Endometrial microvascular endothelial cells (primary cell): ENCODE measurements around the gene FRS2. TPM values are rescaled to one million over a fixed set of nuclear protein-coding genes. Genes with fewer than 3 reads are reported as not detected.

Experiments
- in situ Hi-C: cut with HindIII; loops from 2 replicates; pipeline ENCODE4 v1.10.0; 2017; ENCODE audit warnings: low sequenced_read_pairs, low pct_unique_long_range_greater_than_20kb; ENCODE audit errors: inconsistent ontology term
- total RNA-seq: library from RNA; depleted of rRNA; stranded (reverse); fragments of >200 nt; gene quantifications from one replicate; pipeline ENCODE4 v1.2.3, GENCODE V29; 2015; ENCODE audit errors: inconsistent ontology term

FRS2 gene
- total RNA-seq, 1 donor from 2014 or later = 19.1 TPM

DNA sequence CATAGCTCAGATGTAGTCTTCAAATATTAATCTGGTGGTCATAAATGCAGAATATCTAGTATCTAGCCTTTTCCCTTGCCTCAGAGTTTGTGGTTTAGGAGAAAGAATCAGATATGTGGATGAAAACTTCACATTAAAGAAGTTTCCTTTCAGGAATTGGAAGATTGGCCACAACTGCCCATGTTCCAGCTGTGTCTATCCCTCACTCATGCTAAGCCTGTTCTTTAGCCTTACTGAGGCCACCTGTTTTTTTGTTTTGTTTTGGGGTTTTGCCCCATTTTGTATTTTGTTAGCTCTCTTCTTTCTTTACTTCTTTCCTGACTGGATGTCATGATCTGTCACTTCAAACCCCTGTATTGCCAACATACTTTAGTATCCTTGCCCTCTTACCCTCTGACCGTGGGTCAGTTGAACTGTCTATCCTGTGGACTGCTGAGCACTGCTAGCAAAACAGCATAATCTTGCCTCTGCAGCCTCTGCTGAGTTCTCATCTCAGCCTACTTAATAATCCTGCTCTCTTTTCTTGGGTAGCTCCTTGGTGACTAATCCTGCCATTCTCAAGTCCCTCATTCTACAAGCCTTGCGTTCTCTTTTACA is 93.1 kb downstream of the FRS2 start:
- in situ Hi-C loops = no loop called here

- in situ Hi-C loops = no loop called here
These were observed 96.4 kb downstream of the FRS2 start for GRCh38 chr12:69566603-69567002.

DNA sequence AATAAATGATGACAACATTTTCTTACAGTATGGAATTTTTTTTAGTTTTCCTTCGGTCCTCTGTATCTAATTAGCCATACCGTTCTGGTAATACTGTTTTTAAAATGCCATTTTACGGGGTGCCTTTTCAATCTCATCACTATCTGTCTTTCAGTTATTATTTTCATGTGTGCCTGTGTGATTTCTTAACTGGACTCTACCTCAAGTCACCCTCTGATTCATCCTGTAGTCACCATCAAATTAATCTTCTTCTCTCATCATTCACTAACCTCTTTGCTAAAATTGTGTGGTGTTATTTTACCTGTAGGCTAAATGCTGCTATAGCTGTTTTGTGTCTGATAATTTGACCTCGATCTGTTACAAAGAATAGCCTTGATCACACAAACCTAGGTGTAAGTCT is 99.0 kb downstream of the FRS2 start:
- in situ Hi-C loops = no loop called here

DNA sequence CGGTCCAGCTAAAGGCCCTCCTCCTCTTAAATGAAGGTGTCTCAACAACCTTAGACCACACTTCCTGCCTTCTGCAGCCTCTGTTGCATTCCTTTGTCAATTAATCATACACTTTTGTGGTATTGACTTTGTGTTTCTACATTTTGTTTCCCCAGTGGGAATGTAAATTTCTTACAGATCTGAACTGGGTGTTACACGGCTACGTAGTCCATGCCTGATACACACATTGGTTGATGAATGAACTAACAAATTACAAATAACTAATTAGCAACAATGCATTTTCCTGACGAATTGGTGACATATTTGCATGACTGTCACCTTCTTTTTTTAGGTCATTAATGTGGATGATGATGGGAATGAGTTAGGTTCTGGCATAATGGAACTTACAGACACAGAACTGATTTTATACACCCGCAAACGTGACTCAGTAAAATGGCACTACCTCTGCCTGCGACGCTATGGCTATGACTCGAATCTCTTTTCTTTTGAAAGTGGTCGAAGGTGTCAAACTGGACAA is 99.9 kb downstream of the FRS2 start:
- in situ Hi-C loops = no loop called here

GRCh38 chr12:69570545-69571399 is 100.6 kb downstream of the FRS2 start:
- in situ Hi-C loops = no loop called here

- in situ Hi-C loops = loop anchor here (25.0 kb wide), 1 partner anchor 163 kb away; no protein-coding TSS in a partner anchor
These were observed 105.2 kb downstream of the FRS2 start for GRCh38 chr12:69575346-69575745.

- in situ Hi-C loops = loop anchor here (25.0 kb wide), 1 partner anchor 166 kb away; no protein-coding TSS in a partner anchor
These were observed 108.1 kb downstream of the FRS2 start for GRCh38 chr12:69578283-69578682.

DNA sequence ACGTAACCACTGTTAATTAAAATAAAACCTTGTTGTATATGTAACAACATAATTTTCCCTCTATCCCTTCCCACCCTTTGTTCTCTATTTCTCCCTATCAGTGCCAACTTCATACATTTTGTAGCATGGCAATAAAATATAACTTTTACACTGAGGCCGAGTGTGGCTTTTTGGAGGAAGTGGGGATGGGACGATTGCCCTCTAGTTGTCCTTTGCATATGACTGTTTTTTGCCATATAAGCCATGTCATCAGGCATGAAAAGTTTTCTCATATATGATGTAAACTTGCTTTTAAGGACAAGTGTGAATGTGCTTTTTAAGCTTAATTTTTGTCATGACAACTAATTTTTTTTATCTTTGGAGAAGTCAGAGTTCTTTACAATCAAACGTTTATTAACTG is 108.8 kb downstream of the FRS2 start:
- in situ Hi-C loops = loop anchor here (25.0 kb wide), 1 partner anchor 167 kb away; no protein-coding TSS in a partner anchor

GRCh38 chr12:69580074-69580473 is 109.9 kb downstream of the FRS2 start:
- in situ Hi-C loops = loop anchor here (25.0 kb wide), 1 partner anchor 168 kb away; no protein-coding TSS in a partner anchor

GRCh38 chr12:69583203-69583602 is 113.0 kb downstream of the FRS2 start:
- in situ Hi-C loops = loop anchor here (25.0 kb wide), 1 partner anchor 171 kb away; no protein-coding TSS in a partner anchor

DNA sequence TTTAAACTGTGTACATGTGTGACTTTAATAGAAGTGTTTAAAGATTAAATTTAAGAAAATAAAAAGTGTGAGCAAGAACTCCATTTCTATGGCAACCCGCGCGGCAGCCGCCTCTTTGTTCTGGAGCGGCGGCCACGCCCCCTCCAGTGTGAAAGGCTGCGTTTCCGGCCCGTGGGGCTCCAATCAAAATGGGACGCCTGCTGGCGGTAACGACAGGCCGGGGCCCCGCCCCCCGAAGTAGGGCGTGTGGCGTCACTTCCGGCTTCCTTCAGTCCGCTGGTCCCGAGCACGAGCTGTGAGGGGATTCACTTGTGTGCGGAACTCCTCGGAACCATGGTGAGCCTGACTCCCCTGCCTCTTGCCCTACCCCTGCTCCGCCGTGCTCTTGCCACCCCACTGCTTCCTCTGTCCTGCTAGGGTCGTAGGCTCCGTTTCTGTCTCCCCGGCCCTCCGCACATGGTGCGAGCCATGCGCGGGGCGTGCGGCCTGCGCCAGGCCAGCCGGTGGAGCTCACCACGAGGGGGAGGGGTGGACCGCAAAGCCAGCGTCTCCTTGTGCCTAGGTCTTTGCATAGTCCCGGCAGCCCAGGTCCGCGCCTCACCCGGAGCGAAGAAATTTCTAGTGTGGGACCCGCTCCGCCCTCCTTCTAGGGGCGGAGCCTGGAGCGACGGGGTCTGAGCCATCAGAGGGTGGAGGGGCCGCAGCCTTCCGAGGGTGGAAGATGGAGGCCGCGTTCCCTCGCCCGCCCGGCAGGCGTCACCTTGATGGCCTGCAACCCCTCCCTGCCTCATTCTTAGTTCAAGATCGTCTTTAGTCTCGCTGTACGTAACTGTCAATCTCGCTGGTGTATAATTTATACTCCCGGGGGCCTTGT is 115.2 kb downstream of the FRS2 start, which contains the start of gene CCT2:
CCT2 (plus strand) TSS at position 271 of the 874 bp plus-strand sequence; CDS start at position 334, 63 bp downstream.
- in situ Hi-C loops = loop anchor here (25.0 kb wide), 1 partner anchor 173 kb away; no protein-coding TSS in a partner anchor

DNA sequence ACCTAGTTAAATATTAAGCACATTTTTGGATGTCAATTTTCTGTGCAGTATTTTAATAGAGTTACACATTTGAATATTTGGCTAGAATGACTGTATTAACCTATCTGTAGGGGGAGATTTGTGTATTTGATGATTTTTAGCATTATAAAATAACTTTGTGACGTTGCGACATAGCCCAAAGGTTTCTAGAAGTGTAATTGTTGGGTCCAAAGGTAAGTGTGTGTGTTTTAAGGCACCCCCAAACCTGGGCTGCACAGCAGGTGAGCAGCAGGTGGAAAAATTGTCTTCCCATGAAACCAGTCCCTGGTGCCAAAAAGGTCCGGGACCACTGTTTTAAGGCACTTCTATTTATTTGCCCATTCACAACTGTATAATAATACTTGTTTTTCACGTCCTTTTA is 118.3 kb downstream of the FRS2 start:
- in situ Hi-C loops = loop anchor here (25.0 kb wide), 1 partner anchor 176 kb away; no protein-coding TSS in a partner anchor

- in situ Hi-C loops = loop anchor here (25.0 kb wide), 1 partner anchor 177 kb away; no protein-coding TSS in a partner anchor
These were observed 118.9 kb downstream of the FRS2 start for GRCh38 chr12:69589082-69589481.

DNA sequence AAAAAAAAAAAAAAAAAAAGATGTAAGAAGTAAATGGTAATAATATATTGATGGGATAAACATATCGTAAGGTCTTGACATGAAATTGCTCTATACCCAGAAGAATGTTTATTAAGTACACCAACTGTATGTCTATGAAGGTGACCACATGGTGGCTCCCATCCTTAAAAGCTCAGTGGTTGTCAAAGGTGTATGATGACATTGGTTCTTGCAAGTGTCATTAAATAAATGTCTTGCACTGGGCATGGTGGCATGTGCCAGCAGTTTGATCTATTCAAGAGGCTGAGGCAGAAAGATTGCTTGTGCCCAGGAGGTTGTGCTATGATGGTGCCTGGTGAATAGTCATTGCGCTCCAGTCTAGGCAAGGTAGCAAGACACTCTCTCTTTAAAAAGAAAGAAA is 125.5 kb downstream of the FRS2 start:
- in situ Hi-C loops = loop anchor here (25.0 kb wide), 1 partner anchor 183 kb away; no protein-coding TSS in a partner anchor

GRCh38 chr12:69598174-69598753 is 128.1 kb downstream of the FRS2 start:
- in situ Hi-C loops = loop anchor here (25.0 kb wide), 1 partner anchor 186 kb away; no protein-coding TSS in a partner anchor

DNA sequence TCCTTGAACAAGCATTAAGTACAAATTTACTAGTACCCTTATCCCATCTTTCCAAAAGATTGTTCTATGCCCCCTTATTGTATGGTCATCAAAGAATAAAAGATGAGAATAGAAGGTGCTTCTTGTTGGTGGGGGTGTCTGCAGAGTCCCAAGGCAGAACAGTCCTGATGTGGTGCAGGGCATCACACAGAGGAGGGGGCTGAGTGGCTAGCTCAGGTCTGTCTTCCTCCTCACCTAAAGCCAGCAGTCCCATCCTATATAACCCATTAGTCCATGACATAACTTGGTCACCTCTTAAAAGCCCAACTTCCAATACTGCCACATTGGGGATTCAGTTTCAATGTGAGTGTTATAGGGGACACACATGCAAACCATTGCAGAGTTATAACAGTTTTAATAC is 130.6 kb downstream of the FRS2 start:
- in situ Hi-C loops = no loop called here

GRCh38 chr12:69601962-69602685 is 131.9 kb downstream of the FRS2 start:
- in situ Hi-C loops = no loop called here
